H9 (cell line): ENCODE data around the gene CHST8. TPM values are rescaled to one million over a fixed set of nuclear protein-coding genes. Genes with fewer than 3 reads are reported as not detected.
A peak's percentile ranks its signal among the peaks of the same experiment; 100 is the strongest.

Source experiments
- DNase-seq: peaks from one replicate; pipeline ENCODE4 v3.0.0-alpha.2; 2017
- H2AFZ ChIP-seq: one replicate; pipeline ENCODE4 v1.6.1; 2013; ENCODE audit warnings: mild to moderate bottlenecking, low read length, control low read depth, moderate library complexity
- H2AK5ac ChIP-seq: 2 replicates; pipeline ENCODE4 v1.6.1; 2013; ENCODE audit warnings: low read length, control low read depth, mixed read lengths; ENCODE audit not compliant: insufficient read length
- H2BK120ac ChIP-seq: one replicate; pipeline ENCODE4 v1.6.1; 2013; ENCODE audit warnings: low read depth, mild to moderate bottlenecking, low read length, control low read depth, inconsistent platforms; ENCODE audit not compliant: poor library complexity, severe bottlenecking
- H2BK12ac ChIP-seq: 2 replicates; pipeline ENCODE4 v1.6.1; 2013; ENCODE audit warnings: low read length, control low read depth, mixed read lengths, low read depth; ENCODE audit not compliant: insufficient read length
- H2BK15ac ChIP-seq: 2 replicates; pipeline ENCODE4 v1.6.1; 2013; ENCODE audit warnings: low read depth, low read length, control low read depth
- H2BK20ac ChIP-seq: one replicate; pipeline ENCODE4 v1.6.1; 2013; ENCODE audit warnings: low read depth, mild to moderate bottlenecking, low read length, control low read depth, inconsistent platforms; ENCODE audit not compliant: poor library complexity, severe bottlenecking
- H2BK5ac ChIP-seq: 2 replicates; pipeline ENCODE4 v1.6.1; 2013; ENCODE audit warnings: low read length, control low read depth, mixed read lengths; ENCODE audit not compliant: insufficient read length
- H3K14ac ChIP-seq: 2 replicates; pipeline ENCODE4 v1.6.1; 2013; ENCODE audit warnings: low read length, control low read depth; ENCODE audit not compliant: insufficient read depth
- H3K18ac ChIP-seq: 2 replicates; pipeline ENCODE4 v1.6.1; 2013; ENCODE audit warnings: low read depth, mild to moderate bottlenecking, mixed read lengths, low read length, control low read depth; ENCODE audit not compliant: insufficient read length
- H3K23ac ChIP-seq: 2 replicates; pipeline ENCODE4 v1.6.1; 2013; ENCODE audit warnings: low read length, control low read depth, mixed read lengths, low read depth; ENCODE audit not compliant: insufficient read length
- H3K23me2 ChIP-seq: 2 replicates; pipeline ENCODE4 v1.6.1; 2013; ENCODE audit warnings: low read depth, mild to moderate bottlenecking, mixed read lengths, low read length, control low read depth; ENCODE audit not compliant: insufficient read length, poor library complexity, severe bottlenecking
- H3K27ac ChIP-seq: 2 replicates; pipeline ENCODE4 v1.5.1; 2013; ENCODE audit warnings: low read length, control low read depth, mixed read lengths, low read depth; ENCODE audit not compliant: insufficient read length
- H3K27me3 ChIP-seq: 2 replicates; pipeline ENCODE4 v1.6.1; 2013; ENCODE audit warnings: low read length, control low read depth, inconsistent platforms; ENCODE audit not compliant: insufficient read depth
- H3K4ac ChIP-seq: 2 replicates; pipeline ENCODE4 v1.6.1; 2013; ENCODE audit warnings: low read depth, mild to moderate bottlenecking, control low read depth, inconsistent platforms, low read length, moderate library complexity
- H3K4me1 ChIP-seq: 2 replicates; pipeline ENCODE4 v1.6.1; 2013; ENCODE audit warnings: low read length, control low read depth, inconsistent platforms; ENCODE audit not compliant: insufficient read depth
- H3K4me2 ChIP-seq: 2 replicates; pipeline ENCODE4 v1.6.1; 2013; ENCODE audit warnings: low read length, control low read depth, mixed read lengths; ENCODE audit not compliant: insufficient read length, insufficient read depth
- H3K56ac ChIP-seq: 2 replicates; pipeline ENCODE4 v1.6.1; 2013; ENCODE audit warnings: low read depth, mild to moderate bottlenecking, mixed read lengths, low read length, control low read depth; ENCODE audit not compliant: insufficient read length
- H3K79me1 ChIP-seq: 2 replicates; pipeline ENCODE4 v1.6.1; 2013; ENCODE audit warnings: low read depth, mild to moderate bottlenecking, moderate library complexity, low read length, control low read depth, inconsistent platforms; ENCODE audit not compliant: insufficient read depth, poor library complexity, severe bottlenecking
- H3K79me2 ChIP-seq: 2 replicates; pipeline ENCODE4 v1.6.1; 2013; ENCODE audit warnings: low read length, control low read depth, inconsistent platforms; ENCODE audit not compliant: insufficient read depth
- H3K9ac ChIP-seq: 2 replicates; pipeline ENCODE4 v1.6.1; 2013; ENCODE audit warnings: low read length, control low read depth, mixed read lengths; ENCODE audit not compliant: insufficient read length; ENCODE audit errors: extremely low read depth
- H3K9me3 ChIP-seq: one replicate; pipeline ENCODE4 v1.6.1; 2013; ENCODE audit warnings: low read depth, low read length, inconsistent platforms; ENCODE audit not compliant: control insufficient read depth
- H3T11ph ChIP-seq: one replicate; pipeline ENCODE4 v1.6.1; 2013; ENCODE audit warnings: mild to moderate bottlenecking, low read length, control low read depth, inconsistent platforms
- H4K20me1 ChIP-seq: one replicate; pipeline ENCODE4 v1.6.1; 2013; ENCODE audit not compliant: control insufficient read depth, insufficient read length, insufficient read depth
- H4K5ac ChIP-seq: 2 replicates; pipeline ENCODE4 v1.6.1; 2013; ENCODE audit warnings: low read depth, mild to moderate bottlenecking, mixed read lengths, low read length, control low read depth; ENCODE audit not compliant: insufficient read length
- H4K8ac ChIP-seq: replicated peaks from 2 replicates; pipeline ENCODE4 v1.6.1; 2013; ENCODE audit warnings: low read length, control low read depth, mixed read lengths, low read depth; ENCODE audit not compliant: insufficient read length
- H4K91ac ChIP-seq: 2 replicates; pipeline ENCODE4 v1.6.1; 2013; ENCODE audit warnings: low read depth, mild to moderate bottlenecking, moderate library complexity, mixed read lengths, low read length, control low read depth; ENCODE audit not compliant: insufficient read length
- H3K27ac Mint-ChIP-seq, 3 experiments: 2 replicates in 2 of 3; 3 replicates in 1 of 3; pipeline ENCODE4 v1.8.0; 2020 to 2021; ENCODE audit warnings: mixed read lengths in 3 of 3, mild to moderate bottlenecking in 1 of 3, moderate library complexity in 1 of 3
- H3K27me3 Mint-ChIP-seq: 2 replicates; pipeline ENCODE4 v1.8.0; 2021; ENCODE audit warnings: low read depth, mild to moderate bottlenecking, moderate library complexity, mixed read lengths
- H3K36me3 Mint-ChIP-seq, 3 experiments: 2 replicates in 2 of 3; 3 replicates in 1 of 3; pipeline ENCODE4 v1.8.0; 2020 to 2021; ENCODE audit warnings: low read depth in 3 of 3, mixed read lengths in 3 of 3; ENCODE audit not compliant: insufficient read depth in 1 of 3
- H3K4me1 Mint-ChIP-seq, 2 experiments: 2 replicates each; pipeline ENCODE4 v1.8.0; 2020; ENCODE audit warnings: mixed read lengths in 2 of 2
- H3K4me3 Mint-ChIP-seq, 2 experiments: 2 replicates in 1 of 2; 3 replicates in 1 of 2; pipeline ENCODE4 v1.8.0; 2020 to 2021; ENCODE audit warnings: mild to moderate bottlenecking in 2 of 2, mixed read lengths in 2 of 2, moderate library complexity in 1 of 2
- H3K9me3 Mint-ChIP-seq, 2 experiments: 2 replicates in 1 of 2; 3 replicates in 1 of 2; pipeline ENCODE4 v1.8.0; 2020; ENCODE audit warnings: mild to moderate bottlenecking in 2 of 2, mixed read lengths in 2 of 2, moderate library complexity in 1 of 2
- CTCF ChIP-seq: fragments of 200-600 bp; sonication (generic); conservative IDR thresholded peaks from 3 replicates; pipeline ENCODE4 v1.8.0; 2021; ENCODE audit warnings: antibody characterized with exemption, mild to moderate bottlenecking
- WGBS: extraction: QIAGEN DNeasy Blood & Tissue Kit; methylation state at CpG from one replicate; pipeline ENCODE4 v1.1.7; 2013; ENCODE audit warnings: missing lambda C conversion rate, low lambda C conversion rate, mixed read lengths; ENCODE audit not compliant: insufficient read length; ENCODE audit errors: extremely low coverage; 5-methylcytosine and 5-hydroxymethylcytosine counted together
- total RNA-seq: library from RNA; stranded (reverse); gene quantifications from 2 replicates; pipeline ENCODE4 v1.2.1, GENCODE V29; 2021

CHST8 gene
- total RNA-seq, 1 experiment from 2014 or later: 5.1 TPM

GRCh38 chr19:33580645-33581037 is 41.1 kb upstream of the CHST8 start:
- Histone ChIP-seq H2BK15ac (no peak overlapping the region), H4K20me1 (no peaks in the 10 kb centered on the region), H2AK5ac (no peak overlapping the region), H4K91ac (no peak overlapping the region), H3K4me2 (no peak overlapping the region), H4K5ac (no peak overlapping the region), H3K18ac (no peak overlapping the region), H3T11ph (no peak overlapping the region), H3K14ac (no peak overlapping the region), H2BK120ac (no peak overlapping the region), H3K4ac (no peak overlapping the region), H3K56ac (no peak overlapping the region), H3K79me1 (no peaks in the 10 kb centered on the region), H3K23me2 (no peaks in the 10 kb centered on the region), H3K9me3 (no peaks in the 10 kb centered on the region), H2BK5ac (no peak overlapping the region), H2BK20ac (no peak overlapping the region), H2AFZ (no peak overlapping the region), H3K27ac (no peak overlapping the region), H2BK12ac (no peak overlapping the region), H3K79me2 (no peaks in the 10 kb centered on the region), H4K8ac (no peak overlapping the region), H3K4me1 (no peaks in the 10 kb centered on the region), H3K23ac (no peak overlapping the region), H3K9ac (no peak overlapping the region), H3K27me3 (no peaks in the 10 kb centered on the region)
- Mint-ChIP-seq H3K4me1 (peaks cover 6 to 8% of the 10 kb centered on the region in 2 experiments; a peak in 1 of 4 replicates), H3K9me3 (no peaks in the 10 kb centered on the region), H3K27me3 (peaks cover 4% of the 10 kb centered on the region; the same call in 1 of the 2 replicates), H3K36me3 (no peaks in the 10 kb centered on the region), H3K4me3 (no peak overlapping the region), H3K27ac (peak overlapping the region in 2 of 3 experiments; percentile 48 to 74; a peak in 2 of 7 replicates)
- WGBS: no CpG with 5 or more reads among the region's 8 CpGs
- no peak for DNase-seq
- no peak for TF ChIP-seq CTCF
